SJSA1 (cell line): ENCODE results near the gene MYL12A. TPM values are rescaled to one million over a fixed set of nuclear protein-coding genes. Genes with fewer than 3 reads are reported as not detected.
A peak's percentile ranks its signal among the peaks of the same experiment; 100 is the strongest.

ENCODE experiments used
- DNase-seq, 2 experiments: peaks; one replicate each; pipeline ENCODE4 v3.0.0-alpha.2; 2015 to 2020; ENCODE audit warnings: low spot score in 2 of 2, low read depth in 1 of 2
- H3K27ac ChIP-seq: fragments of 250-450 bp; sonication (Bioruptor Pico); 2 replicates; pipeline ENCODE4 v1.5.1; 2020; ENCODE audit warnings: mild to moderate bottlenecking, moderate library complexity
- H3K27me3 ChIP-seq: fragments of 250-450 bp; sonication (Bioruptor Pico); replicated peaks from 2 replicates; pipeline ENCODE4 v1.5.1; 2020; ENCODE audit warnings: mild to moderate bottlenecking, moderate library complexity
- H3K36me3 ChIP-seq: fragments of 250-450 bp; sonication (Bioruptor Pico); 2 replicates; pipeline ENCODE4 v1.5.1; 2020; ENCODE audit warnings: mild to moderate bottlenecking
- H3K4me1 ChIP-seq: fragments of 250-450 bp; sonication (Bioruptor Pico); replicated peaks from 2 replicates; pipeline ENCODE4 v1.6.1; 2021; ENCODE audit warnings: mild to moderate bottlenecking
- H3K4me3 ChIP-seq: fragments of 250-450 bp; sonication (Bioruptor Pico); 2 replicates; pipeline ENCODE4 v1.5.1; 2020; ENCODE audit warnings: mild to moderate bottlenecking
- H3K9me3 ChIP-seq: fragments of 250-450 bp; sonication (Bioruptor Pico); replicated peaks from 2 replicates; pipeline ENCODE4 v1.5.1; 2020; ENCODE audit warnings: mild to moderate bottlenecking
- total RNA-seq: library from RNA; depleted of rRNA; stranded (reverse); fragments of >200 nt; shearing (Covaris generic); gene quantifications from 2 replicates; pipeline ENCODE4 v1.2.3, GENCODE V29; 2014; rRNA removed

MYL12A gene
- total RNA-seq, 1 experiment from 2014 or later: 1,642 TPM

- H3K36me3 ChIP-seq: no peaks in the 10 kb centered on the region
- H3K27me3 ChIP-seq: no peaks in the 10 kb centered on the region
- H3K9me3 ChIP-seq: no peaks in the 10 kb centered on the region; the same call in 1 of the 2 replicates
- H3K27ac ChIP-seq: no peak overlapping the region
- no peak overlapping the region for H3K4me3 ChIP-seq
- no peak for DNase-seq
- H3K4me1 ChIP-seq: no peaks in the 10 kb centered on the region
Observed at GRCh38 chr18:3294435-3295080, 47.0 kb downstream of the MYL12A start.

GRCh38 chr18:3297025-3297984 lies 49.7 kb downstream of the MYL12A start:
- DNase-seq: no peak
- H3K4me3 ChIP-seq: no peak overlapping the region
- no peak overlapping the region for H3K27ac ChIP-seq

GRCh38 chr18:3304832-3305231 lies 57.2 kb downstream of the MYL12A start:
- H3K4me1 ChIP-seq: peaks cover 10% of the 10 kb centered on the region
- H3K27me3 ChIP-seq: no peaks in the 10 kb centered on the region
- no peak overlapping the region for H3K27ac ChIP-seq
- no peaks in the 10 kb centered on the region for H3K9me3 ChIP-seq
- H3K36me3 ChIP-seq: no peaks in the 10 kb centered on the region
- no peak overlapping the region for H3K4me3 ChIP-seq
- DNase-seq: no peak

More at GRCh38 chr18:3297025-3297984, 49.7 kb downstream of the MYL12A start:
- no peaks in the 10 kb centered on the region for H3K36me3 ChIP-seq
- no peaks in the 10 kb centered on the region for H3K27me3 ChIP-seq
- H3K4me1 ChIP-seq: no peaks in the 10 kb centered on the region
- H3K9me3 ChIP-seq: no peaks in the 10 kb centered on the region; the same call in 1 of the 2 replicates

- peaks cover 10% of the 10 kb centered on the region for H3K4me1 ChIP-seq
- H3K27ac ChIP-seq: no peak overlapping the region
- H3K4me3 ChIP-seq: no peak overlapping the region
- no peaks in the 10 kb centered on the region for H3K36me3 ChIP-seq
- DNase-seq: peak; percentile 28 to 60
- H3K9me3 ChIP-seq: no peaks in the 10 kb centered on the region
- H3K27me3 ChIP-seq: no peaks in the 10 kb centered on the region
Observed at GRCh38 chr18:3305354-3305762, 57.8 kb downstream of the MYL12A start.

Other genes starting within 250 kb of the MYL12A start
- 13.7 and 21.0 TPM in 2 replicates for gene LPIN2, start 234.7 kb upstream of the MYL12A start, total RNA-seq
- not detected in 2 replicates for gene MYOM1, start 27.8 kb upstream of the MYL12A start, total RNA-seq
- 561 and 830 TPM in 2 replicates for gene MYL12B, start 14.3 kb downstream of the MYL12A start, total RNA-seq
- gene TGIF1, start 202.4 kb downstream of the MYL12A start, total RNA-seq: 37.5 and 41.9 TPM in 2 replicates